ENCODE data around the gene IRX2. TPM values are rescaled to one million over a fixed set of nuclear protein-coding genes. Genes with fewer than 3 reads are reported as not detected.
A peak's percentile ranks its signal among the peaks of the same experiment; 100 is the strongest.

Gene IRX2
- total RNA-seq, 1 experiment from 2014 or later = not detected

GRCh38 chr5:2725980-2726765, 25.3 kb downstream of the IRX2 start:
- H3K27ac ChIP-seq = no peak overlapping the region
- no peaks in the 10 kb centered on the region for H3K79me2 ChIP-seq (ENCODE audit: low read depth)
- no peaks in the 10 kb centered on the region for H3K36me3 ChIP-seq (ENCODE audit: low read depth)
- DNase-seq = no peak
- H3K4me3 ChIP-seq = no peak overlapping the region
- no peaks in the 10 kb centered on the region for H3F3A ChIP-seq (ENCODE audit: insufficient read depth, low read depth)
- no peaks in the 10 kb centered on the region for H4K20me1 ChIP-seq (ENCODE audit: insufficient read depth)
- ChIA-PET CTCF (no interaction called here), POLR2A (ENCODE audit: unreplicated experiment) (no interaction called here)
- intact Hi-C loops (cut with micrococcal nuclease; ENCODE audit: unreplicated experiment) = no loop called here
- H3K4me2 ChIP-seq = no peak overlapping the region
- no peaks in the 10 kb centered on the region for H3K9me3 ChIP-seq (ENCODE audit: insufficient read depth, low read depth)
- BruUV-seq (replicated peaks) = no TSS peak
- no peaks in the 10 kb centered on the region for H3K9me2 ChIP-seq (ENCODE audit: insufficient read depth)
- 0 out of 2 replicates have a peak, but pooled peaks cover 3% of the 10 kb centered on the region for H3K4me1 ChIP-seq (replicated peaks; ENCODE audit: insufficient read depth)
- H3K27me3 ChIP-seq (ENCODE audit: insufficient read depth, low read depth) = peaks cover 98% of the 10 kb centered on the region
- TF ChIP-seq, protein P1, sequence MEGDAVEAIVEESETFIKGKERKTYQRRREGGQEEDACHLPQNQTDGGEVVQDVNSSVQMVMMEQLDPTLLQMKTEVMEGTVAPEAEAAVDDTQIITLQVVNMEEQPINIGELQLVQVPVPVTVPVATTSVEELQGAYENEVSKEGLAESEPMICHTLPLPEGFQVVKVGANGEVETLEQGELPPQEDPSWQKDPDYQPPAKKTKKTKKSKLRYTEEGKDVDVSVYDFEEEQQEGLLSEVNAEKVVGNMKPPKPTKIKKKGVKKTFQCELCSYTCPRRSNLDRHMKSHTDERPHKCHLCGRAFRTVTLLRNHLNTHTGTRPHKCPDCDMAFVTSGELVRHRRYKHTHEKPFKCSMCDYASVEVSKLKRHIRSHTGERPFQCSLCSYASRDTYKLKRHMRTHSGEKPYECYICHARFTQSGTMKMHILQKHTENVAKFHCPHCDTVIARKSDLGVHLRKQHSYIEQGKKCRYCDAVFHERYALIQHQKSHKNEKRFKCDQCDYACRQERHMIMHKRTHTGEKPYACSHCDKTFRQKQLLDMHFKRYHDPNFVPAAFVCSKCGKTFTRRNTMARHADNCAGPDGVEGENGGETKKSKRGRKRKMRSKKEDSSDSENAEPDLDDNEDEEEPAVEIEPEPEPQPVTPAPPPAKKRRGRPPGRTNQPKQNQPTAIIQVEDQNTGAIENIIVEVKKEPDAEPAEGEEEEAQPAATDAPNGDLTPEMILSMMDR (conservative IDR thresholded peaks at IDR 0.05) = no peak
- TF ChIP-seq EZH2 (IDR thresholded peaks at IDR 0.05; ENCODE audit: low read depth) = no peak
- no peak overlapping the region for H2AFZ ChIP-seq

GRCh38 chr5:2724831-2725230, 26.6 kb downstream of the IRX2 start:
- Histone ChIP-seq H3K79me2 (ENCODE audit: low read depth) (no peaks in the 10 kb centered on the region), H4K20me1 (ENCODE audit: insufficient read depth) (no peaks in the 10 kb centered on the region), H3F3A (ENCODE audit: insufficient read depth, low read depth) (no peaks in the 10 kb centered on the region), H3K27me3 (ENCODE audit: insufficient read depth, low read depth) (peaks cover 98% of the 10 kb centered on the region), H3K27ac (no peak overlapping the region), H3K4me3 (no peak overlapping the region), H3K4me2 (peak overlapping the region; percentile 11; the same call in 1 of the 2 replicates), H2AFZ (no peak overlapping the region), H3K36me3 (ENCODE audit: low read depth) (no peaks in the 10 kb centered on the region), H3K9me2 (ENCODE audit: insufficient read depth) (no peaks in the 10 kb centered on the region), H3K4me1 (replicated peaks; ENCODE audit: insufficient read depth) (0 out of 2 replicates have a peak, but pooled peaks cover 3% of the 10 kb centered on the region), H3K9me3 (ENCODE audit: insufficient read depth, low read depth) (no peaks in the 10 kb centered on the region)
- BruUV-seq (replicated peaks) = no TSS peak
- ChIA-PET POLR2A (ENCODE audit: unreplicated experiment) (no interaction called here), CTCF (no interaction called here)
- intact Hi-C loops (cut with micrococcal nuclease; ENCODE audit: unreplicated experiment) = no loop called here
- TF ChIP-seq EZH2 (IDR thresholded peaks at IDR 0.05; ENCODE audit: low read depth) = no peak; the same call in 1 of the 2 replicates
- TF ChIP-seq, protein P1 (conservative IDR thresholded peaks at IDR 0.05) = no peak
- DNase-seq = no peak

DNA sequence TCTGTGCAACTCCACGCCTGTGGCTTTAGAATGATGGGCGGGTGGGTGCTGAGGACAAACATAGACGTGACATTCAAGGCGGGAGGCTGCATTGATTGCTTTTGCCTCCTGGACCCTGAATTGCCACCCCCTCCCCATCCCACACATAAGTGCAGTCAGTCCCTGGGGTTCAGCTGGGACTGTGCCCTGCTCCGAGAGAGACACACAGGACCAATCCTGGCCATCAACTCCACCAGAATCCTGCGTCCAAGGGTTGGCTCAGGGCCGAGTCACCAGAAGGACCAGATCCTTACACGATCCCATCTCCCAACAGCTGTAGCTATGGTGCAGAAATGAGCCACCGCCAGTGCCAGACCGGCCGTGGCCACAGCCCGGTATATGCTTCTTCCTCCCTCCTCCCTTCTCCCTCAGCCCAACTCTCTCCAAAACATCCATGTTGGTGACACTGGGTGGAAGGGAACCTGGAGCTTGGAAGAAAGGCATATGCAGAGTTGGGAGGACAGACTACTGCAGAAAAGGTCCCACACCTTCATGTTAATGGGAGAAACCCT, 27.4 kb downstream of the IRX2 start:
- POLR2A ChIA-PET (ENCODE audit: unreplicated experiment) = no interaction called here
- BruUV-seq (replicated peaks) = no TSS peak

More for the DNA sequence above, 27.4 kb downstream of the IRX2 start:
- Histone ChIP-seq H3K79me2 (ENCODE audit: low read depth) (no peaks in the 10 kb centered on the region), H3K27me3 (ENCODE audit: insufficient read depth, low read depth) (peaks cover 100% of the 10 kb centered on the region), H3K9me3 (ENCODE audit: insufficient read depth, low read depth) (no peaks in the 10 kb centered on the region), H3K36me3 (ENCODE audit: low read depth) (no peaks in the 10 kb centered on the region), H3K4me3 (no peak overlapping the region), H3K27ac (no peak overlapping the region), H2AFZ (no peak overlapping the region), H4K20me1 (ENCODE audit: insufficient read depth) (no peaks in the 10 kb centered on the region), H3F3A (ENCODE audit: insufficient read depth, low read depth) (no peaks in the 10 kb centered on the region), H3K4me2 (no peak overlapping the region), H3K4me1 (replicated peaks; ENCODE audit: insufficient read depth) (0 out of 2 replicates have a peak, but pooled peaks cover 3% of the 10 kb centered on the region), H3K9me2 (ENCODE audit: insufficient read depth) (no peaks in the 10 kb centered on the region)
- TF ChIP-seq EZH2 (IDR thresholded peaks at IDR 0.05; ENCODE audit: low read depth) = peak; percentile 89; the same call in 1 of the 2 replicates
- TF ChIP-seq, protein P1 (conservative IDR thresholded peaks at IDR 0.05) = no peak
- CTCF ChIA-PET = no interaction called here
- intact Hi-C loops (cut with micrococcal nuclease; ENCODE audit: unreplicated experiment) = no loop called here
- DNase-seq = no peak
